Measurements from ENCODE around the gene HMGB2.

DNA sequence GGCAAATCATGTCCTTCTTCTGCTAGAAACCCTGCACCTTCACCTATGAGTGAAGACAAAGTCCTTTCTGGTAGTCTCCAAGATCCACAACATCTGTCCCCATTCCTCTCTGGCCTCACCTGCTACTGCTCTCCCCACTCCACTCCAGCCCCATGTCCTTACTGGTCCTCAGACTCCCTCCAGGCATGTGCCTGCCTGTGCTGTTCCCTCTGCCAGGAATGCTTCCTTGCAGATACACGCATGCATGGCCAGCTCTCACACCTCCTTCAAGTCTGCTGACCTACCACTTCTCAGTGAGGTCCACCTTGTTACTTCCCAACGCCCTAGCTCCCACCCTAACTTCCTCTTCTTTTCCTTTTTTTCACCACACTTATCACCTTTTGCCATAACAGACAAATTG, 18.1 kb downstream of the HMGB2 start:
- TF ChIP-seq GATA3 (IDR thresholded peaks at IDR 0.05; ENCODE audit: low read depth, low read length) = no peak
- no peak for TF ChIP-seq GATA2 (IDR thresholded peaks at IDR 0.05; ENCODE audit: low read depth, low read length)

Data from SH-SY5Y (cell line).